Choroid plexus epithelial cell (primary cell): Measurements from ENCODE around the gene RIOK2.

Experiments used
- DNase-seq: peaks from one replicate; pipeline ENCODE4 v3.0.0-alpha.2; 2010; ENCODE audit warnings: low read depth
- H3K4me3 ChIP-seq: 2 replicates; pipeline ENCODE4 v1.5.1; 2011; ENCODE audit warnings: low read depth, mild to moderate bottlenecking, control low read depth, low read length, moderate library complexity
- CTCF ChIP-seq: conservative IDR thresholded peaks from 2 replicates; pipeline ENCODE4 v1.5.1; 2011; ENCODE audit warnings: low read depth, mild to moderate bottlenecking, control low read depth, inconsistent platforms, low read length, moderate library complexity

Gene RIOK2

DNA sequence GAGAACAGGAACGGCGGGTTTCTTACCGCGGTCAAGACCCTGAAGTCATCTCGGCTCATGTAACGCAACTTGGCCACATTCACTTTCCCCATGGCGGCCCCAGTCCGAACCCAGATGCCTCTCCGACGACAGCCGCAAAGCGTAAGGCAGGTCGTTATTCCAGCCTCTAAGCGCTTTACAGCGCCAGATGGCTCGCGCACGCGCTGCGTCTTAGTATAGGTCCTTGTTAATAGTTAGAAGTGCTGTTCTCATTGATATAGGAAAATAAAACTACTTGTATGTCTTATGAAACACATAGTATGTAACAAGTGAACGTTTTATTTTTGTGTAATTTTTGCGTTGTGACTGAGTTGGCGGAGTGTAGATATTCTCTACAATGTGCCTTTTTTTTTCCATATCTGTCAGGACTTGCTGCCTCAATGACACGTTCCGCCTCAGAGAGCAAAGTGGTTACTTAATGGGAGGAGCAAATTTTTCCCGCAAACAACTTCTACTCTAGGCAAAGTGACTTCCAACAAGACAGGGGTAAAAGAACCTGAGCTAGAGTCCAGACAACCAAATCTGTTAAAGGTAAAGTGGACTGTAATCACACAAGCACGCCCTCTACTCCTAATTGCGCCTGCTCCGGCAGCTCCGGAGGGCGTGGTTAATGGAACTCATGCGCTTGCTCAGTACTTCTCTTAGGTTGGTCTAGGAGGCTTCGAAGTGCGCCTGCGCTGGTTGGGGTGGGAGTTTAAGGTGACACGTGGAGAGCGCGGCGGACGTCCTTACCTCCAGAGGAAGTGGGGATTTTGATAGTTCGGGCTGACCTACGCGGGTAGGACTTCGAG, at the start of gene RIOK2:
Gene RIOK2, minus strand, starts transcription at position 148 of the 830 bp plus-strand sequence. Its CDS starts 56 bp downstream, at position 92.
- TF ChIP-seq CTCF: peak; percentile 5
- DNase-seq: peak; percentile 96

DNA sequence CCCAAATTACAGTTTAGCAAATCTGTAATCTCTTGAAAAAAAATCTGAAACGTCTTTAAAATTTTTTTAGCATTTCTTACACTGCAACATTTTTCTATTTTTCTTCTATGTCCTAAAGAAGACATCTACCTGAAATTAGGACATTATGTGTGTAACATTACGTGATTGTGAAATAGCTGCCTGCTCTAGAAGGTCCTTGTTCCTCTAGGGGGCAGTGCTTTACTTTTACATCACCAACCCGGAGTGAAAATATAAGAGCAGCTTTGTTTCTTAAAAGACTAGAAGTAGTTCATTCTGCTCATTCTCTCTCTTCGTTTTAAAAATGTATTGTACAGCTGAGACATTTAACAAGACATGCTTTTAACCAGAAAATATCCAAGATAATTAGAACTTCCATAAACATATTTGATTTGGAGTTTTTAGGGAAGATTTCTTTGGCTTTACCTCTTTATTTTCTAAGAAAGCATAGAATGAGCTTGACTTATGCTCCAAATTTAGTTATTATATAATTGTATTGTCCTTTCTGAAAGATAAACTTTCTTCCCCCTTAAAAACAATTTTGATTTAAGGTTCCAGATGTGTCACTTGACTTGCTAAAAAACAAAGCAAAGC, 48.1 kb upstream of the RIOK2 start:
- TF ChIP-seq CTCF: peak; percentile 83

More for the DNA sequence above, at the start of gene RIOK2:
- peak within 1 kb of the TSS; percentile 90 for H3K4me3 ChIP-seq

DNA sequence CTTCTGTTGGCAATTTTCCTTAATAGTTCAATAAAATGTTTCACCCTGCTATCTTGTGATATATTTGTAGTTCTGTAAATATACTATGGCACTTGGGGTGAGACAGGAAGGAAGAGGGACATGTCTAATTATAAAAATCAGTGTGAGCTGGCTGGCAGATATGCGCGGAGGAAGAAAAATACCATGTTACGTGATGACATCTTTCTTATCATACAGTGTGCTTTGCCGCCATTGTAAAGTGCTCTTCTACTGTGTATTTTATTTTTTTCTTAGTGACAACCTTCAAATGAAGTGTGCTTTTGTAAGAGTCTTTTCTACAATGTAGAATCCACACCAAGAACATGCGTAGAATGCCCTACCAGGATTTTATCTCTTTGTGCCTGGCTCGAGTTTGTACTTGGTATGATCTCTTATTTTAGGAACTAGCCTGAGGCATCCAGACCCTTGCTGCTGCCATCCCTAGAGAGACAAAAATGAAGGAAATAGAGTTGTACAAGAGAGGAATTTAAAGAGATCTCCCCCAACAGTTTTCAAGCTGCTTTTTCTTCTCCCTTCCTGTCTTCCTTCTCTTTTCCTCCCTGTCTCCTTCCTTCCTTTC, 46.7 kb upstream of the RIOK2 start:
- no peak for TF ChIP-seq CTCF
- peak; percentile 14 for DNase-seq
- H3K4me3 ChIP-seq: no peak overlapping the region

More for the DNA sequence above, 48.1 kb upstream of the RIOK2 start:
- DNase-seq: peak; percentile 91
- no peak overlapping the region for H3K4me3 ChIP-seq

GRCh38 chr5:97229196-97229595, 46.1 kb upstream of the RIOK2 start:
- peak; percentile 26 for DNase-seq
- no peak for TF ChIP-seq CTCF
- H3K4me3 ChIP-seq: no peak overlapping the region

GRCh38 chr5:97225222-97225621, 42.2 kb upstream of the RIOK2 start:
- no peak overlapping the region for H3K4me3 ChIP-seq
- DNase-seq: no peak
- TF ChIP-seq CTCF: no peak

- no peak for TF ChIP-seq CTCF
- no peak overlapping the region for H3K4me3 ChIP-seq
- DNase-seq: peak; percentile 49
Measured at GRCh38 chr5:97224112-97224750, 41.2 kb upstream of the RIOK2 start.
